GM21576 (cell line): ENCODE measurements around the gene EXOC6.

Experiments
- ATAC-seq: cut with Tn5 transposase; IDR thresholded peaks from one replicate; pipeline ENCODE4 v1.9.1; 2021; ENCODE audit warnings: mild to moderate bottlenecking, moderate library complexity; ENCODE audit not compliant: unreplicated experiment

Gene EXOC6

DNA sequence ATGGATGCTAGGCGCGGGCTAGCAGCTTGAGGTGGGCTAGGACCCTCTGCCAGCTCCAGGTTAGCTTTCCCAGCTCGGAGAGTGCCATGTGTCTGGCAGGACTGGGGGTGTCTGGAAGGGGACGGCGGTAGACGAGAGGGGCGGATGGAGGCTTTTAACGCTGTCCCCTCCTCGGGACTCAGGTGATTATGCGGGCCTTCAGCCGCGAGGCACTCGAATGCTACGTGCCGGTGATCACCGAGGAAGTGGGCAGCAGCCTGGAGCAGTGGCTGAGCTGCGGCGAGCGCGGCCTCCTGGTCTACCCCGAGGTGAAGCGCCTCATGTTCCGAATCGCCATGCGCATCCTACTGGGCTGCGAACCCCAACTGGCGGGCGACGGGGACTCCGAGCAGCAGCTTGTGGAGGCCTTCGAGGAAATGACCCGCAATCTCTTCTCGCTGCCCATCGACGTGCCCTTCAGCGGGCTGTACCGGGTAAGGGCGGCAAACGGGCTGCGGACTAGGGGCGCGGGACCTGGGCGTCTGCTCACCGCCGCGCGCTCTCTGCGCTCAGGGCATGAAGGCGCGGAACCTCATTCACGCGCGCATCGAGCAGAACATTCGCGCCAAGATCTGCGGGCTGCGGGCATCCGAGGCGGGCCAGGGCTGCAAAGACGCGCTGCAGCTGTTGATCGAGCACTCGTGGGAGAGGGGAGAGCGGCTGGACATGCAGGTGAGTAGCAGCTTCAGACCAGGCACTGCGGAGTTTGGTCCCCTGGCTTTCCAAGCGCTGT, 226.5 kb downstream of the EXOC6 start:
- no peak for ATAC-seq

DNA sequence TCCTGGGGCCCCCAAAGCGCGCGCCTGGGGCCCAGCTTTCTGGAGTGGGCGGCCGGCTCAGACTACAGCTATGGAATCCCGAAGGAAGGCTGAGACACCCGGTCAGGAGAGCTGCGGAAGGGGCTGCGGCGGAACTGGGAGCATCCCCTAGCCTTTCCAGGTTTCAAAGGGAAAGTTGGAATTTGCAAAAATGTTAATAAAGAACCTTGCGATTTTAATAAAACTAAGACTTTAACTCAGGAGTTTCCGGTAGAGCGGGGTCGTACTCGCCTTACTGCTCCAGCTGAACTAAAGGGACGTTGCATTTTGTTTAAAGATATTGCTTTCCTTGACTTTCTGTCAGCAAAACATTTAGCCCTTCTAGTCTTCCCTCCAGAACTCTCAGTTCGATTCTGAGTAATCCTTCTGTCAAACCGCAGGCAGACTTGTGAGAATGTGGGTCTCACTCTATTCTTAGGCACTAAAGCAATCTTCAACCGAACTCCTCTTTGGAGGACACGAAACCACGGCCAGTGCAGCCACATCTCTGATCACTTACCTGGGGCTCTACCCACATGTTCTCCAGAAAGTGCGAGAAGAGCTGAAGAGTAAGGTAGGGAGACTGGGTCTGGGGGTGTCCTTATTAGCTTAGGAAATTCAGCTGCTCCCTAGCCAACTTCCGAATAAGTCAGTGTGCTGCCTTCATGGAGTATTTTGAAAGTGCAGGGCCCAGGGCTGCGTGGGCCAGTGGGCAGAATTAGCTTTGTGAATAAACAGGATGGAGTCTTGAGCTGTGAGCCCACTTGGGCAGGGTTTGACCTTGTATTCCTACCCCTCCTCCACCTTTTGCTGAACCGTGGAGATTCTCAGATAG, 227.3 kb downstream of the EXOC6 start:
- no peak for ATAC-seq

DNA sequence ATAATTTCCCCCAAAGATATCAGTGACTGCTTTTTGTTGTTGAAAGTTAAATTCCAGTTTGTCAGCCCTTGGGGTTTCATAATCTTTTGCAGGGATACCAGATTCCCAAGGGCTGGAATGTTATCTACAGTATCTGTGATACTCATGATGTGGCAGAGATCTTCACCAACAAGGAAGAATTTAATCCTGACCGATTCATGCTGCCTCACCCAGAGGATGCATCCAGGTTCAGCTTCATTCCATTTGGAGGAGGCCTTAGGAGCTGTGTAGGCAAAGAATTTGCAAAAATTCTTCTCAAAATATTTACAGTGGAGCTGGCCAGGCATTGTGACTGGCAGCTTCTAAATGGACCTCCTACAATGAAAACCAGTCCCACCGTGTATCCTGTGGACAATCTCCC, 228.6 kb downstream of the EXOC6 start:
- ATAC-seq: no peak

DNA sequence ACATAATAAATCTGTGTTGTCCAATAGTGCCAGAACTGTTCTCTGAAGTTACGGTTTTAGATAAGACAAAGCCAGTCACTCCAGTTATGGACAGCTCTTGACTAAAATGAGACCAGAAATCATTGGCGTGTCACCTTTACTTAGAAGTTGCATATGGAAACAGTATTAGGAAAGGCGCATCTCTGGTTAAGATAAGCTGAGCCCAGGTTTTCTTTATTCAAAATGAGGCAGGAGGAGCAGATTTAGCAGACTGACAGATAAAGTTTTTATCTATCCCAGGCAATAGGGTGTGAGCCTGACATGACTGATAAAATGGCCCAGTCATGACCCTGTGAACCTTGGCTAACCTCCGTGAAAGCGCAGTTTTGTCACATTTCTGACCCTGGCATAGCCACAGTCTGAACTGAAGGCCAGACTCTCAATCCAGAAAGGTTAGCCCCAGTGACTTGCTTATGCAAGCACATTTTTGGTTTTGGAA, 229.6 kb downstream of the EXOC6 start:
- ATAC-seq: no peak

DNA sequence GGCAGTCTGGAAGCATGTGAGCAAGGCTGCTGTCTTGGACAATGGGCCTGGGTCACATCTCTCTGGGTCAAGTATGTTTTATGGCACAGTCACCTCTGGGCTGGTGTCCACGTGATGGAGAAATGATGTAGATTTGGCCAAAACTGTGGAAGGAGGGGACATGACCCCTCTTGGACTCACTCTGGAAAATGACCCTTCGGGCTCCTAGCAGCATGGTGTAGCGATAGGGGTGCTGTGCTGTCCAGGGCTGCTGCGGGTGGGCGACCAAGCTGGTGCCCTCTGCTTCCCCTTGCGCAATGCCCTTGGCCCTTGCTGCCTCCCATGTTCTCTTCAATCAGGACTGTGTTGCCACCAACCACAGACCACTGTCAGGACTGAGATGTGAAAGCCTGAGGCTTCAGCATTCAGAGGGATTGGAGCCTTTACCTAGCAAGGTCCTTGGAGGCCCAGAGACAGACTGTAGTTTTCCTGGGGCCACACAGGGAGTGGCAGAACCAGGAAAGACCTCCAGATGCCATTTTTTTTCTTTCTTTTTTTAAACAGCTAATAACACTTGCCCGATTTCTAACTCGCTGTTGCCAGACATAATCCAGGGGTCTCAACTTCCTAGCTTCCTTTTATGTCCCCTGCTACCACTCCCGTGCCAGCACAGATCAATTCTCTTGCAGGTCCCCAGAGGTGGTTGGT, 231.5 kb downstream of the EXOC6 start:
- ATAC-seq: no peak

DNA sequence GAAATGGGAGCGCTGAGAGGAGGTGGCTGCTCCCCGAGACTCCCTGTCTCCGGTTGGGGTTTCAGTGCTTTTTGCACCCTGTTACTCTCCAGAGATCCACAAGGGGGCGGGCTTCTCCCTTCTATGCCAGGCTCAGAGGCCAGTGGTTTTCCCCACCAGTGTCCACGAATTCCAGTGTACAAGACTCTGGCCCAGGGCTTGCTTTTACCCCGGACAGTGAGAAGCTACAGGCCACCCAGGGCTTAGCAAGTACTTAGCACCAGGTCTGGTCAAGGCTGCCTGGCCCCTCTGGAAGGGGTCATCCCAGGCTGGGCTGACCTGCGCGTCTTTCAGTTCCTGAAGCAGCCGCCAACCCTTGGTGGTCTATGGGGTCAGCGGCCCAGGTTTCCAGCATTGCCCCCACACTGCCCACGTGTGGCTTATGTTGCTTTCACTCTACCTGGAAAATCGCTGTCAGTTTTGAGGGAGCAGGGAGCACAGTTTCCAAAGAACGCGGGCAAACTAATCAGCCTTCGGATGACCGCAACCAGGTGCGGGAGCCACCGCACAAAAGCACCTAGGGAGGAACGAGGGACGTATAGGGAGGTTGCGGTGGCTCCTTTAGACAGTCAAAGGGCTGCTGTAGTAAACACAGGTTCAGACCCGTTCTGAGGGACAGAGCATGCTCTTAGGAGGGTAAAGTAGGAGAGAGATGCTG, 232.2 kb downstream of the EXOC6 start:
- no peak for ATAC-seq

DNA sequence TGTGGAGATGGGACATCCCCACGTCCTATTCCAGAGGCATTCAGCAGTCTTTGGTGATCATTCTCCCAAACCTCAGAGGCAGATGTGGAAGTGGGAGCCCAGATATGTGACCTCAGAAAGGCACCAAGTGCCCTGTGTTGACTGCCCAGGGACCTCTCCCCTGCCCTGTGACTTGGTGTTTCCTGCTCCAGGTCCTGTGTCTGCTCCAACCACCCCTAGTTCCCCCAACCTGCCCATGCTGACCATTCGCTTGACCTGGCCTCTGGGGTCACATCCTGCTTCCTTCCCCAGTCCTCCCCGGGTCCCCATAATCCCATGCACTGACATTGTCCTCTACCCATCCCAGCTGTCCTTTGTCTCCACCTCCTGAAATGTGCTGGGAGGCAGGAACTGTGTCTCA, 233.0 kb downstream of the EXOC6 start:
- no peak for ATAC-seq

DNA sequence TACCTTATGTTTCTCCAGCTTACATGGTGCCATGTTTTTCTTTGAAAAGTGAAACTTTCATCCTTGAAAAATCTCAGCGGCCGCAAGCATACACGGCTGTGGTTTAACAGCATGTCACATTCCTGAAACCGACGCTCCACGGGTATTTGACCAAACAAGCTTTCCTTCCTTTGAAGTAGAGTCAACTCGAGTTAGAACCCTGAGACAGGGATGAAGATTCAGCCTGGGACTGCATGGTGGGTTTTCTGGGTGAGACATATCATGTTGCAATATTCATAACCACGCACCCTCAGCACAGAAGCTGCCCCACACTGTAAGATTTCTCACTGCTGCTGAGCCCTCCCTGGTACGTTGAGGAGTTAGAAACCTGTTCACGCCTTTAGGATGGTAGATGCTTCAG, 233.5 kb downstream of the EXOC6 start:
- ATAC-seq: no peak

DNA sequence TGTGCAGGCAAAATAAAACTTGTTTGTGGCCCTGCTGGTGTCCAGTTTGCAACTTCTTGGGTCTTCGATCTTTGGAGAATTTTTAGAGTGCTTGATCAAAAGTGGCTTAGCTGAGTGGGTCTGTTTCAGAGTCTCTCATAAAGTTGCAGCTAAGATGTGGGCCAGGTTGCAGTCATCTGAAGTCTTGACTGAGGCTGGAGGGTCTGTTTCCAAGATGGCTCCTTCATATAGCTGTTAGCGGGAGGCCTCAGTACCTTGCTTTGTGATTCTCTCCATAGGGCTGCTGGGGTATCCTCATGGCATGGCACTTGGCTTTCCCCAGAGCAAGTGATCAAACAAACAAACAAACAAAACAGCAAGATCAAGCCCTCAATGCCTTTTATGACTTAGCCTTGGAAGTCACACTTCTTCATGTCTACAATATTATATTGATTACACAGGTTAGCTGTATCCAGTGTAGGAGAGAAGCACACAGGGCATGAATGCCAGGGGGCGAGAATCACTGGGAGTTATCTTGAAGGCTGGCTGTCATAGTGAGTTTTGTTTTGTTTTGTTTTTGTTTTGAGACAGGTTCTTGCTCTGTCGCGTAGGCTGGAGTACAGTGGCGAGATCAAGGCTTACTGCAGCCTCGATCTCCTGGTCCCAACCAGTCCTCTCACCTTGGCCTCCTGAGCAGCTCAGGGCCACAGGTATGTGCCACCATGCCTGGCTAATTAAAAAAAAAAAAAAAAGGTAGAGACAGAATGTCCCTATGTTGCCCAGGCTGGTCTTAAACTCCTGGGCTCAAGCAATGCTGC, 235.6 kb downstream of the EXOC6 start:
- ATAC-seq: no peak

DNA sequence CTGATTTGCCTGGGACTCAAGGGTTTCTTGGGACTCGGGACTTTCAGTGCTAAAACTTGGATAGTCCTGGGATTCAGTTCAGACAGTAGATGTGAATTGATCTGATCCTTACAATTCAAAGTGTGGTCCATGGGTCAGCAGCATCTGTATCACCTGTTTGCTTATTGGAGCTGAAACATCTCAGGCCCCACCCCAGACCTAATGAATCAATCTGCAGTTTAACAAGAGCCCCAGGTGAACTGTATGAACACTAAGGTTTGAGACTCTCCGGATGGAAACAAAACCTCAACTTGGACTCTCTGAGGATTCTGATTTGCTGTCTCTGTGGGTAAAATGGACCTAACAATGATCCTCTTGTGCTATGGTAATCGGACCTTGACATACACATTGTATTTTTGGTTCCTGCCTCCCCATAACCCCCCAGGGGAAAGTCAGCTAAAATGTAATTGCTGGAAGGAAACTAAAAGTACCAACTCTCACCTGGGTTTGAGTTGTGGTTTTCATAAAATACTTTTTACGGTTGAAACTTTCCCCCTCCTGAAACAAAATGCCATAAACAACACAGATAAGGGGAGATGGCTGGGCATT, 237.0 kb downstream of the EXOC6 start:
- ATAC-seq: no peak

DNA sequence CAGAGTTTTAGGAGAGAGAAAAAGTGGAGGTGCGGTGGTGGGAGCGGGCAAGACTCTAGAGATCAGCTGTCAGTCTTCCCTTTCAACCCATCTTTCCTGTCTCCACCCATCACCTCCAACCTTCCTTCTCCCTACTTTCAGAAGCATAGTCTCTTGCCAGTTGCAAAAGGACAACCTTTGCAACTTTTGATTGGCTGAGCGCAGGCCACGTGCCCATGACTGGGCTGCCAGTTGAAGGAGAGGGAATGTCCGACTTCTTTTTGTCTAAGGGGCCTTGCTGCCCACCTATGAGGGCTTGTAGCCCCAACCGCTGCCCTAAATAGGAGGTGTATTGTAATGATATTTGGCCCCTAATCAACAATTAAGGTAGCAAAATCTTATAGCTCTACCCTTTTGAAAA, 238.0 kb downstream of the EXOC6 start:
- no peak for ATAC-seq

DNA sequence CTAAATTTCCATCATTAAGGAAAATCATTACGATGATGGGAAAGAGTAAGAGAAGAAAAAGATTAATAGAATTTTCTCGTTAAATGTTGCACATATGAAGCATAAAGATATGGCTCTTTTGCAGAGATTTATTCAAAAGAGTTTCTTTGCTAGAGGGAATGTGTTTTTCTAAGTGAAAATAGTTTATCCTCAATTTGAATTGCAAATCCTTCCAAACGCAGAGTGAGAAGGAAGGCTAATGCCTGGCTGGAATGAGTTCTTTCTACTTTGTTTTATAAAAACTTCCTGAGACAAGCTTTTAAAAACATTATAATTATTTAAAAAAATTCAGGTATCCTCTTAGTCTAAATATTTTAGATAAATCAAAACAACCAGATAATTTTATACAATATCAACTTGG, 239.5 kb downstream of the EXOC6 start:
- no peak for ATAC-seq

DNA sequence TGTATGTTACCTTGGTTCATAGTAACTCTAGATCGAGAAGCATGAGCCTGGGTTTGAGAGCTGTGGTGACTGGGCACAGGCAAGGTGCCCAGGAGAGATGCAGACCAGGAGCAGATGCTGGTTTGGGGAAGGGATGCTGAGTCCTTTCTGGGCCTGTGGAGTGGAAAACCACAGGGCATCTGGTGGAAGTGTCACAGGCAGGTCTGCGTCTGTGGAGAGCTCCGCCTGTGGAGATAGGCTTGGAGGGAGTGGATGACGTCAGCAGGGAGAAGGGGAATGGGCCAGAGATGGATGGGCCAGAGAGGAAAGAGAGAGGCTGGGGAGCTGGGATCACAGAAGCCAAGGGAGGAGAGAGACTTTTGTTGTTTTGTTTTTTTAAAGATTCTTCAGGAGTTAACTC, 240.1 kb downstream of the EXOC6 start:
- ATAC-seq: no peak

DNA sequence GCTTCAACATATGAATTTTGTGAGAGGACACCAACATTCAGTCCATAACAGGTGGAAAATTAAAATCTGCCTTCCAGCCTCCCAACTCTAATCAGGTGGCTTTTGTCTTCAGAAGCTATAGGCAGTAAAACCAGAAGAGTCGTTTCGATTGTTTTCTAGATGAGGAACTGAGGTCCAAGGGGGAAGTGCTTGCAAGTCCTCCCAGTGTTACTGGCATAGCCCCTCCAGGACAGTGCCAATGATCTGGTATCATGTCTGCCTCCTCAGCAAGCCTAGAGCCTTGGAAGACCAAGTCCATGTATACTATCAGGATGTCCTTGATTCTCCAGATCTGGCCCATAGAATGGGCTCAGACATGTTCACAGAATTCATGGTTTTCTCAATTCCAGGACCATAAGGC, 242.3 kb downstream of the EXOC6 start:
- ATAC-seq: no peak

DNA sequence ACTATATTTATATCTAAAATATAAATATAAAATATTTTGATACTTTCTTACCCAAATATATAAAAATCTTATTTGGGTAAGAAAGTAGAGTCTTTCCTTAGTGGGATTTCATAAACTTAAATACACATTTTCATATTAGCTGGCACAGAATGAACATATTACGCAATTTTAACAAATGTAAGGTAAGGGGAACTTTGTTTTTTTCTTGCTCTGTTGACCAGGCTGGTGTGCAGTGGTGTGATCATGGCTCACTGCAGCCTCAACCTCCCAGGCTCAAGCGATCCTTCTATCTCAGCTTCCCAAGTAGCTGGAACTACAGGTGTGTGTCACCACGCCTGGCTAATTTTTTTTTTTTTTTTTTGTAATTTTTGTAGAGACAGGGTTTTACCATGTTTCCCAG, 243.6 kb downstream of the EXOC6 start:
- no peak for ATAC-seq

DNA sequence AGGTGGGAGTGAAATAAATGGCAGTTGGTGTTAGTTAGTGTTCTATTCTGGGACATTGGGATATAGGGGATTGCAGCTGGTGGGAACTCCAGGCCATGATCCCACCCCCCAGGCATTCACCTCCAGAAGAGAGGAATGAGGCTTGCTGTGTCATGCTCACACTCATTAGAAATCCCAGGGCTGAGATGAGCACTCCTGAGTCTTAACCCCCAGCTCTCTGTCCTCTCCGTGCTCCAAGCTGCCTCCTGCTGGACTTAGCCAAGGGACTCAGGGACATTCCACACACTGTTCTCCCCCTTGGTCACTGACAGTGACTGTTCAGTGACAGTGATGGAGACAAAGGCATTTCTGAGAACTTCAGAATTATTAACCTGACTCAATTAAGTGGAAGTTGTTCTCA, 246.9 kb downstream of the EXOC6 start:
- no peak for ATAC-seq

DNA sequence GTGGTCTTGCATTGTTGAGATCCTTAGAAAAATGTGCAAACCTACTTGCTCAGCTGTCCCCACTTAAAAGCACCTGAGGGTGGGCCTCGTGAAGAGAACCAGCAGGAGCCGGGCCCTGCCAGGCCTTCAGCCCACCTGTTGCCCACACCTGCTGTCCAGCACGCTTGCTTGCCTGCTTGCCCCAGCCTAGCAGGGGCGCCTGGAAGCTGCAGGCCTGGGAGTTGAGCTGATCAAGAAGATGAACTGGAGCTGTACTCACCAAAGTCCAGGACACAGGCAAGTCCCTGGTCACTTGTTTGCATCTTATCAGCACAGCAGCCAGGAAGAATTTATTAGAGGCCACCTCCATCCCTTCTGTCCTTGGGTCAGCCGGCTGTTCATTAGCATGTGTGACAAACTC, 248.6 kb downstream of the EXOC6 start:
- no peak for ATAC-seq

DNA sequence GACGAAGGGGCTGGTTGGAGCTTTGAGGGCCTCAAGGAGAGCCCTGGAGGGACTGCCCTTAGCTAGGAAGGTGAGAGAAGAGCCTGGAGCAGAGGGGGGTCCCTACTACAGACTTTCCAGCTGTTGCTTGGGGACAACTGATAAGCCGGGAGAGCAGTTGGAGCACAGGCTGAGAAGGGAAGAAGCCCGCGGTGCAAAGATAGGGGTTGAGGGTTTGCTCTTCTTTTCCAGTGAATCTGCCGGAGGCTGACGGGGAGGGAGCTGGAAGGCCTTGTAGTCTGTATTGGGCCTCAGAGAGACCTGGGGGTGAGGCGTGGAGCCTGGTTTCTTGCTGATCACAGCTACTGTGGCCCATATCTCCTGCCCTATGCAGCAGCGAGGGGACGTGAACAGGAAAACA, 249.1 kb downstream of the EXOC6 start:
- ATAC-seq: no peak

DNA sequence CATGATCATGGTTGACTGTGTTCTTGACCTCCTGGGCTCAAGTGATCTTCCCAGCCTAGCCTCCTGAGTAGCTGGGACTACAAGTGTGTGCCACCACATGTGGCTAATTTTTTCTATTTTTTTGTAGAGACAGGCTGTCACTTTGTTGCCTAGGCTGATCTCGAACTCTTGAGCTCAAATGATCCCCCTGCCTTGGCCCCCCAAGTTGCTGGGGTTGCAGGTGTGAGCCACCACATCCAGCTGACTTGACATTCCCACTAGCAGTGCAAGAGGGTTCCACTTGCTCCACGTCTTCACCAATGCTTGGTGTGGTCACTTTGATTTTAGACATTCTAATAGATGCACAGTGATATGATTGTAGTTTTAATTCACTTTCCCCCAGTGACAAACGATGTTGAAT, 250.5 kb downstream of the EXOC6 start:
- no peak for ATAC-seq

DNA sequence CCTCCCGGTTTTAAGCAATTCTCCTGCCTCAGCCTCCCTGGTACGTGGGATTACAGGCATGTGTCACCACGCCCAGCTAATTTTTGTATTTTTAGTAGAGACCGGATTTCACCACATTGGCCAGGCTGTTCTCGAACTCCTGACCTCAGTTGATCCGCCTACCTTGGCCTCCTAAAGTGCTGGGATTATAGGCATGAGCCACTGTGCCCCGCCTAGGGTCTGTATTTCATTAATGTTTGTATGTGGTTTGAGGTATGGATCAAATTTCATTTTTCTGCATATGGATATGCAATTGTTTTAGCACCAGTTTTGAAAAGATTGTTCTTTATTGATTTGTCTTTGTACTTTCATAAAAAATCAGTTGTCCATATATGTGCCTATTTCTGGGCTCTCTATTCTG, 251.3 kb downstream of the EXOC6 start:
- no peak for ATAC-seq
